IMR-90 (cell line): ENCODE data around the gene ZNF546. TPM values are rescaled to one million over a fixed set of nuclear protein-coding genes. Genes with fewer than 3 reads are reported as not detected.

Experiments
- ATAC-seq: fragments of 200-7000 bp; cut with Tn5 transposase; 2 replicates; pipeline ENCODE4 v1.9.1; 2020; ENCODE audit warnings: low read depth, mild to moderate bottlenecking, moderate library complexity
- Bru-seq: library from RNA; stranded (reverse); fragments of 400-500 nt; gene quantifications from one replicate; lab custom pipeline; 2021; lab: Mats Ljungman, UMichigan
- BruChase-seq, 2 experiments: library from RNA; stranded (reverse); fragments of 400-500 nt; gene quantifications; one replicate each; lab custom pipeline; 2021; lab: Mats Ljungman, UMichigan
- BruUV-seq: library from RNA; stranded (reverse); fragments of 400-500 nt; replicated peaks from 2 replicates; lab custom pipeline; 2021; lab: Mats Ljungman, UMichigan
- CTCF ChIA-PET: fragments of 300-600 bp; formaldehyde crosslinking; extraction: SDS; loops from one replicate; lab custom pipeline; 2021; ENCODE audit warnings: antibody characterized with exemption; lab: Yijun Ruan, JAX
- POLR2A ChIA-PET: fragments of 300-600 bp; sonication (Branson Sonifier 250); formaldehyde crosslinking; loops from one replicate; lab custom pipeline; 2022; ENCODE audit warnings: antibody characterized with exemption; ENCODE audit not compliant: unreplicated experiment; lab: Charles Lee
- DNase-seq: peaks from one replicate; pipeline ENCODE4 v3.0.0; 2013
- H2AFZ ChIP-seq: replicated peaks from 2 replicates; pipeline ENCODE3; 2013; ENCODE audit warnings: low read length, mild to moderate bottlenecking; ENCODE audit not compliant: poor library complexity
- H2AK5ac ChIP-seq: 2 replicates; pipeline ENCODE4 v1.6.1; 2013; ENCODE audit warnings: low read depth, low read length, inconsistent platforms
- H2AK9ac ChIP-seq: replicated peaks from 2 replicates; pipeline ENCODE3; 2013; ENCODE audit warnings: mild to moderate bottlenecking, low read depth, low read length, moderate library complexity; ENCODE audit not compliant: poor library complexity
- H2BK120ac ChIP-seq: 2 replicates; pipeline ENCODE4 v1.6.1; 2013; ENCODE audit warnings: low read depth, low read length, inconsistent platforms
- H2BK15ac ChIP-seq: 3 replicates; pipeline ENCODE4 v1.6.1; 2013; ENCODE audit warnings: low read depth, low read length, inconsistent platforms
- H2BK20ac ChIP-seq: 2 replicates; pipeline ENCODE4 v1.6.1; 2013; ENCODE audit warnings: low read depth, mild to moderate bottlenecking, inconsistent platforms, low read length, moderate library complexity
- H2BK5ac ChIP-seq: 2 replicates; pipeline ENCODE4 v1.6.1; 2013; ENCODE audit warnings: mild to moderate bottlenecking, low read depth, low read length, inconsistent platforms; ENCODE audit not compliant: poor library complexity, severe bottlenecking
- H3K14ac ChIP-seq: replicated peaks from 2 replicates; pipeline ENCODE4 v1.6.1; 2013; ENCODE audit warnings: low read depth, low read length, inconsistent platforms
- H3K18ac ChIP-seq: 2 replicates; pipeline ENCODE4 v1.6.1; 2013; ENCODE audit warnings: low read depth, low read length, control low read depth
- H3K23ac ChIP-seq: 2 replicates; pipeline ENCODE4 v1.6.1; 2013; ENCODE audit warnings: low read depth, low read length, inconsistent platforms
- H3K27ac ChIP-seq: 2 replicates; pipeline ENCODE4 v1.5.1; 2013; ENCODE audit warnings: mild to moderate bottlenecking, control low read depth, low read length; ENCODE audit not compliant: insufficient read depth
- H3K27me3 ChIP-seq: 2 replicates; pipeline ENCODE4 v1.6.1; 2013; ENCODE audit warnings: low read length; ENCODE audit not compliant: control insufficient read depth, insufficient read depth
- H3K36me3 ChIP-seq: 2 replicates; pipeline ENCODE4 v1.6.1; 2013; ENCODE audit warnings: low read length, mixed read lengths; ENCODE audit not compliant: control insufficient read depth, insufficient read depth
- H3K4ac ChIP-seq: 2 replicates; pipeline ENCODE4 v1.6.1; 2013; ENCODE audit warnings: low read depth, low read length, inconsistent platforms
- H3K4me1 ChIP-seq: 2 replicates; pipeline ENCODE4 v1.6.1; 2013; ENCODE audit warnings: low read length, mixed read lengths; ENCODE audit not compliant: control insufficient read depth, insufficient read depth
- H3K4me2 ChIP-seq: 2 replicates; pipeline ENCODE4 v1.6.1; 2013; ENCODE audit warnings: low read depth, mild to moderate bottlenecking, control low read depth, low read length, moderate library complexity
- H3K4me3 ChIP-seq: 2 replicates; pipeline ENCODE4 v1.5.1; 2013; ENCODE audit warnings: low read depth, mild to moderate bottlenecking, control low read depth, low read length, moderate library complexity; ENCODE audit not compliant: insufficient read depth
- H3K56ac ChIP-seq: 2 replicates; pipeline ENCODE4 v1.6.1; 2013; ENCODE audit warnings: low read length, inconsistent platforms; ENCODE audit not compliant: insufficient read depth; ENCODE audit errors: extremely low read depth
- H3K79me1 ChIP-seq, 2 experiments: 2 replicates each; pipeline ENCODE4 v1.6.1; 2013; ENCODE audit warnings: low read length in 2 of 2, inconsistent platforms in 1 of 2, low read depth in 1 of 2
- H3K9ac ChIP-seq: 2 replicates; pipeline ENCODE4 v1.6.1; 2013; ENCODE audit warnings: low read depth, low read length, control low read depth
- H3K9me1 ChIP-seq: 2 replicates; pipeline ENCODE4 v1.6.1; 2013; ENCODE audit warnings: low read length, inconsistent platforms; ENCODE audit not compliant: insufficient read depth
- H3K9me3 ChIP-seq: 2 replicates; pipeline ENCODE4 v1.6.1; 2013; ENCODE audit warnings: low read length; ENCODE audit not compliant: control insufficient read depth, insufficient read depth
- H4K20me1 ChIP-seq: 2 replicates; pipeline ENCODE4 v1.6.1; 2013; ENCODE audit warnings: low read length, inconsistent platforms; ENCODE audit not compliant: insufficient read depth
- H4K5ac ChIP-seq: 2 replicates; pipeline ENCODE4 v1.6.1; 2013; ENCODE audit warnings: mild to moderate bottlenecking, low read depth, low read length, control low read depth
- H4K8ac ChIP-seq, 2 experiments: 2 replicates each; pipeline ENCODE4 v1.6.1; 2013; ENCODE audit warnings: low read depth in 2 of 2, low read length in 2 of 2, control low read depth in 1 of 2, inconsistent platforms in 1 of 2
- H4K91ac ChIP-seq: 2 replicates; pipeline ENCODE4 v1.6.1; 2013; ENCODE audit warnings: low read depth, low read length, inconsistent platforms; ENCODE audit not compliant: insufficient read depth
- BHLHE40 ChIP-seq: fragments of 150-350 bp; IDR thresholded peaks from 2 replicates; pipeline ENCODE4 v1.6.1; 2016; ENCODE audit warnings: mild to moderate bottlenecking, low read depth, low read length
- CEBPB ChIP-seq: IDR thresholded peaks from 2 replicates; pipeline ENCODE4 v1.6.1; 2012; ENCODE audit warnings: low read depth, low read length, improper control_type of control experiment
- CHD1 ChIP-seq: IDR thresholded peaks from 2 replicates; pipeline ENCODE4 v1.6.1; 2012; ENCODE audit warnings: low read depth, low read length, improper control_type of control experiment
- FOS ChIP-seq: fragments of 150-350 bp; IDR thresholded peaks from 2 replicates; pipeline ENCODE4 v1.6.1; 2016; ENCODE audit warnings: low read depth, low read length
- MAFK ChIP-seq: IDR thresholded peaks from 2 replicates; pipeline ENCODE4 v1.6.1; 2012; ENCODE audit warnings: low read depth, low read length, improper control_type of control experiment
- MXI1 ChIP-seq: IDR thresholded peaks from 2 replicates; pipeline ENCODE4 v1.6.1; 2012; ENCODE audit warnings: low read depth, mild to moderate bottlenecking, low read length, moderate library complexity, borderline replicate concordance
- POLR2A ChIP-seq: IDR thresholded peaks from 2 replicates; pipeline ENCODE4 v1.6.1; 2012; ENCODE audit warnings: mild to moderate bottlenecking, low read depth, low read length
- RAD21 ChIP-seq: IDR thresholded peaks from 2 replicates; pipeline ENCODE4 v1.6.1; 2012; ENCODE audit warnings: low read length, improper control_type of control experiment
- RCOR1 ChIP-seq: IDR thresholded peaks from 2 replicates; pipeline ENCODE4 v1.6.1; 2012; ENCODE audit warnings: mild to moderate bottlenecking, low read length, improper control_type of control experiment; ENCODE audit not compliant: insufficient replicate concordance
- RFX5 ChIP-seq: IDR thresholded peaks from 2 replicates; pipeline ENCODE4 v1.8.0; 2012; ENCODE audit warnings: low read depth, mild to moderate bottlenecking, low read length, moderate library complexity
- SMC3 ChIP-seq: fragments of 150-350 bp; IDR thresholded peaks from 2 replicates; pipeline ENCODE4 v1.6.1; 2016; ENCODE audit warnings: low read depth, mild to moderate bottlenecking, antibody characterized with exemption, low read length, moderate library complexity
- WGBS, 2 experiments: methylation state at CpG; one replicate each; pipeline versions ENCODE4 v1.1.5 to v1.1.7; 2013; ENCODE audit warnings: missing lambda C conversion rate in 2 of 2; ENCODE audit not compliant: insufficient read length in 1 of 2; ENCODE audit errors: extremely low coverage in 2 of 2; 5-methylcytosine and 5-hydroxymethylcytosine counted together
- dilution Hi-C: fragments of 300-500 bp; cut with HindIII; formaldehyde crosslinking; loops from one replicate; pipeline ENCODE4 v1.14.3; 2018; ENCODE audit warnings: low sequenced_read_pairs; ENCODE audit not compliant: unreplicated experiment
- in situ Hi-C: fragments of 300-500 bp; cut with MboI; formaldehyde crosslinking; loops from 3 replicates; pipeline ENCODE4 v1.14.3; 2019; ENCODE audit warnings: low sequenced_read_pairs, inconsistent platforms, mixed read lengths
- intact Hi-C: fragments of 100-400 bp; cut with micrococcal nuclease; formaldehyde crosslinking; loops from 2 replicates; pipeline ENCODE4 v1.10.0; 2022
- long read RNA-seq: library from polyadenylated mRNA; unstranded; transcript quantifications from one replicate; pipeline ENCODE4 v2.0.0, GENCODE V29; 2021; ENCODE audit not compliant: unreplicated experiment
- polyA plus RNA-seq, 3 experiments: library from polyadenylated mRNA; depleted of rRNA; stranded (reverse); fragments of >200 nt; gene quantifications; 2 replicates each; pipeline ENCODE4 v1.2.3, GENCODE V29; 2012; ENCODE audit warnings: low replicate concordance in 1 of 3
- total RNA-seq: library from RNA; depleted of rRNA; stranded (reverse); fragments of >200 nt; gene quantifications from 2 replicates; pipeline ENCODE4 v1.2.3, GENCODE V29; 2012; rRNA removed

ZNF546 gene
- total RNA-seq: 5.8 and 6.5 TPM in 2 replicates
- 0.57 and 1.6 TPM in 2 replicates for polyA plus RNA-seq (2012; rRNA removed)
- polyA plus RNA-seq (2012; cell fraction: cytosol; rRNA removed): 0.15 and 0.24 TPM in 2 replicates
- polyA plus RNA-seq (2012; cell fraction: nucleus; rRNA removed; ENCODE audit: low replicate concordance): 0.29 and 3.6 TPM in 2 replicates
- Bru-seq, nascent RNA: percentile 47 among the genes with signal in this experiment
- percentile 62 among the genes with signal in this experiment for BruChase-seq, experiment 1, labeled RNA remaining after a 6-hour chase
- BruChase-seq, experiment 2, labeled RNA remaining after a 2-hour chase: percentile 56 among the genes with signal in this experiment
- long read RNA-seq, full-length matches to known transcripts: 2 of 3 reads
- long read RNA-seq, partial matches to known transcripts: 0 of 3 reads
- long read RNA-seq, other reads (novel, unspliced or antisense): 1 of 3 reads

GRCh38 chr19:39996811-39997637 lies at the start of gene ZNF546:
ZNF546 (plus strand) TSS chr19:39997060; CDS start chr19:39998327, 1,267 bp downstream.
- H2BK20ac ChIP-seq: no peak within 1 kb of the TSS
- peak within 1 kb of the TSS; percentile 73 for H2AK5ac ChIP-seq
- peak within 1 kb of the TSS; percentile 94 for H4K5ac ChIP-seq
- H3K4ac ChIP-seq: peak within 1 kb of the TSS; percentile 90
- H3K27ac ChIP-seq: peak within 1 kb of the TSS; percentile 88
- H3K23ac ChIP-seq: peak within 1 kb of the TSS; percentile 88
- H3K4me3 ChIP-seq: peak within 1 kb of the TSS; percentile 72
- in situ Hi-C loops: no loop called here
- H2AK9ac ChIP-seq: peak within 1 kb of the TSS; percentile 89
- H2BK120ac ChIP-seq: peak within 1 kb of the TSS; percentile 73
- H2BK15ac ChIP-seq: peak within 1 kb of the TSS; percentile 16; the same call in 1 of the 3 replicates
- H3K4me2 ChIP-seq: peak within 1 kb of the TSS; percentile 85
- no TSS peak for BruUV-seq
- H3K79me1 ChIP-seq: peaks cover 17 to 31% of the 10 kb centered on the region in 2 experiments
- peak within 1 kb of the TSS; percentile 79 for H3K56ac ChIP-seq
- intact Hi-C loops: no loop called here
- peak; percentile 98 for ATAC-seq
- peak within 1 kb of the TSS; percentile 88 for H3K9ac ChIP-seq
- TF ChIP-seq SMC3 (no peak), CEBPB (no peak), RFX5 (no peak), FOS (no peak; the same call in 1 of the 2 replicates), MXI1 (0 out of 2 replicates have a peak, but pooled peaks have one; percentile 19), MAFK (no peak), BHLHE40 (no peak), RCOR1 (peak; percentile 9), RAD21 (peak; percentile 9; the same call in 1 of the 2 replicates), CHD1 (0 out of 2 replicates have a peak, but pooled peaks have one; percentile 47), POLR2A (peak; percentile 97)
- CTCF ChIA-PET: interaction anchor here (0.6 to 1.1 kb wide), 2 partner anchors 26 to 56 kb away, joined by 3 to 4 read pairs; partner anchors contain the start of gene PSMC4
- peak within 1 kb of the TSS; percentile 65 for H3K18ac ChIP-seq
- H3K14ac ChIP-seq: peak within 1 kb of the TSS; percentile 93
- H4K8ac ChIP-seq: peak within 1 kb of the TSS; percentile 92 to 98
- H2BK5ac ChIP-seq: peak within 1 kb of the TSS; percentile 89
- H4K20me1 ChIP-seq: no peaks in the 10 kb centered on the region
- H3K36me3 ChIP-seq: no peaks in the 10 kb centered on the region
- H3K9me3 ChIP-seq: no peaks in the 10 kb centered on the region; the same call in 1 of the 2 replicates
- H3K9me1 ChIP-seq: no peaks in the 10 kb centered on the region; the same call in 1 of the 2 replicates
- dilution Hi-C loops: no loop called here
- peak within 1 kb of the TSS; percentile 92 for H4K91ac ChIP-seq
- DNase-seq: peak; percentile 91
- 2% methylated on average over 9 of the region's 53 CpGs; no CpG with 5 or more reads in 1 of the 2 experiments for WGBS, 2 experiments
- H3K4me1 ChIP-seq: peaks cover 5% of the 10 kb centered on the region
- peak within 1 kb of the TSS; percentile 98 for H2AFZ ChIP-seq
- H3K27me3 ChIP-seq: no peaks in the 10 kb centered on the region
- POLR2A ChIA-PET: no interaction called here
